CD4-positive, CD25-positive, alpha-beta regulatory T cell (primary cell): Measurements from ENCODE around the gene POMT2. TPM values are rescaled to one million over a fixed set of nuclear protein-coding genes. Genes with fewer than 3 reads are reported as not detected.
"Not testable (repeated sequence)": the region's sequence is repeated elsewhere in the genome, so short reads cannot be mapped to it uniquely, and the experiment has no call there.

ENCODE experiments used
- ATAC-seq, 2 donors: fragments of 150-1000 bp; cut with Tn5 transposase; one replicate each; pipeline ENCODE4 v1.10.0; 2021; ENCODE audit warnings: low read depth in 2 of 2, moderate number of reproducible peaks in 2 of 2, moderate library complexity in 1 of 2
- DNase-seq, 3 donors: peaks; one replicate each; pipeline versions ENCODE4 v3.0.0 to v3.0.0-alpha.2; 2012 to 2022; ENCODE audit warnings: mixed read lengths in 1 of 3
- H3K27ac ChIP-seq: one replicate; pipeline ENCODE4 v1.7.0; 2013; ENCODE audit warnings: mild to moderate bottlenecking, low read length; ENCODE audit not compliant: insufficient read depth, poor library complexity, severe bottlenecking
- H3K27me3 ChIP-seq: one replicate; pipeline ENCODE4 v1.7.0; 2013; ENCODE audit warnings: low read length; ENCODE audit not compliant: control insufficient read depth, insufficient read depth
- H3K36me3 ChIP-seq: one replicate; pipeline ENCODE4 v1.7.0; 2013; ENCODE audit warnings: mild to moderate bottlenecking, low read length, moderate library complexity; ENCODE audit not compliant: control insufficient read depth, insufficient read depth
- H3K4me1 ChIP-seq: 2 replicates; pipeline ENCODE4 v1.7.0; 2013; ENCODE audit warnings: mild to moderate bottlenecking, low read length; ENCODE audit not compliant: insufficient read depth, control insufficient read depth, poor library complexity, severe bottlenecking
- H3K4me3 ChIP-seq: one replicate; pipeline ENCODE4 v1.7.0; 2013; ENCODE audit warnings: low read depth, mild to moderate bottlenecking, low read length, moderate library complexity
- H3K9me3 ChIP-seq, 2 experiments: 1 replicate in 1 of 2; 2 replicates in 1 of 2; pipeline ENCODE4 v1.7.0; 2013; ENCODE audit warnings: low read length in 2 of 2, mild to moderate bottlenecking in 1 of 2, moderate library complexity in 1 of 2; ENCODE audit not compliant: control insufficient read depth in 2 of 2
- H3K27ac Mint-ChIP-seq, 3 donors: one replicate each; pipeline ENCODE4 v1.8.0; 2020 to 2022; ENCODE audit warnings: mild to moderate bottlenecking in 3 of 3, mixed read lengths in 3 of 3, moderate library complexity in 2 of 3
- H3K27me3 Mint-ChIP-seq: one replicate; pipeline ENCODE4 v1.8.0; 2022; ENCODE audit warnings: mild to moderate bottlenecking, mixed read lengths
- H3K36me3 Mint-ChIP-seq: one replicate; pipeline ENCODE4 v1.8.0; 2020; ENCODE audit warnings: mixed read lengths
- H3K4me1 Mint-ChIP-seq, 4 donors: one replicate each; pipeline ENCODE4 v1.8.0; 2020 to 2022; ENCODE audit warnings: mixed read lengths in 4 of 4, mild to moderate bottlenecking in 1 of 4
- H3K4me3 Mint-ChIP-seq, 4 donors: one replicate each; pipeline ENCODE4 v1.8.0; 2020 to 2022; ENCODE audit warnings: mild to moderate bottlenecking in 4 of 4, mixed read lengths in 4 of 4, moderate library complexity in 3 of 4
- H3K9me3 Mint-ChIP-seq, 7 donors: one replicate each; pipeline ENCODE4 v1.8.0; 2020 to 2022; ENCODE audit warnings: mixed read lengths in 7 of 7, mild to moderate bottlenecking in 3 of 7, moderate library complexity in 2 of 7
- polyA plus RNA-seq, 4 donors: library from polyadenylated mRNA; unstranded; fragments of 300-500 nt; fragmentation: Illumina TruSeq; gene quantifications; one replicate each; pipeline ENCODE4 v1.2.3, GENCODE V29; 2021
- total RNA-seq: library from RNA; stranded (reverse); gene quantifications from one replicate; pipeline ENCODE4 v1.2.3, GENCODE V29; 2022

Gene POMT2
- total and polyA plus RNA-seq, 5 donors from 2014 or later: 0.53 to 11.3 (median 1.9) TPM

DNA sequence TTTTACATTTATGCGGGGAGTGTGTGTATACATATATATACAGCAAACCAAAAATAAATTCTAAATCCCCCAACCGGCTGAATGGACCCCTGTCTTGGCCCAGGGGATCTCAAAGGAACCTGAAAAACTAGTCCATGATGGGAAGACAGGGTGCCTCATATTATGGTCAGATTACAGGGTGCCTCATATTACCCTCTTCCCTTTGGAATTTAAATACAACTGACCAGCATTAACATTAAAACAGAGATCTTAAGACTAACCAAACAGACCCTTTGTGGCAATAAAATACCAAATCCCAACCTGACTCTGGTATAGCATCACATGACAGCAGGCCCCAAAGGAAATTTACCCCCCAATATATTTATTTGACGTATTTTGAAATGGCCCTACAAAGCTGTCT, 17.2 kb upstream of the POMT2 start:
- ATAC-seq (no peak), DNase-seq (no peak)
- Histone ChIP-seq H3K4me3 (no peak overlapping the region), H3K4me1 (no peaks in the 10 kb centered on the region), H3K9me3 (no peaks in the 10 kb centered on the region), H3K27ac (no peak overlapping the region), H3K27me3 (no peaks in the 10 kb centered on the region), H3K36me3 (peaks cover 29% of the 10 kb centered on the region)
- peaks cover 0 to 2% (median 1%) of the 10 kb centered on the region in 4 donors for H3K4me1 Mint-ChIP-seq
- H3K27ac Mint-ChIP-seq: peak overlapping the region in 1 of 3 donors; percentile 41
- no peak overlapping the region for H3K4me3 Mint-ChIP-seq
- H3K27me3 Mint-ChIP-seq: no peaks in the 10 kb centered on the region
- no peaks in the 10 kb centered on the region for H3K9me3 Mint-ChIP-seq
- H3K36me3 Mint-ChIP-seq: peaks cover 17% of the 10 kb centered on the region

DNA sequence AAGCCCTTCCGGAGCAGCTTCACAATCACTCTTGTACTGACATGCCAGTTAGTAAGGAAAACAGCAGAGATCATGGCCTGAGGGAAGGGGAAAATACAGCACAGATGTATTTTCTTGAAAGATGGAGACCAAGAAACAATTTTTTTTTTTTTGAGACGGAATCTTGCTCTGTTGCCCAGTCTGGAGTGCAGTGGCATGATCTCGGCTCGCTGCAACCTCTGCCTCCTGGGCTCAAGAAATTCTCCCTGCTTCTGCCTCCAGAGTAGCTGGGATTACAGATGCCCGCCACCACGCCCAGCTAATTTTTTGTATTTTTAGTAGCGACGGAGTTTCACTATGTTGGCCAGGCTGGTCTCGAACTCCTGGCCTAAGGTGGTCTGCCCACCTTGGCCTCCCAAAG, 16.6 kb upstream of the POMT2 start:
- H3K4me3 Mint-ChIP-seq, H3K27me3 ChIP-seq, H3K27ac ChIP-seq, H3K9me3 Mint-ChIP-seq, H3K27me3 Mint-ChIP-seq, H3K4me1 ChIP-seq, DNase-seq, H3K4me3 ChIP-seq, ATAC-seq, H3K9me3 ChIP-seq, H3K4me1 Mint-ChIP-seq: not testable (repeated sequence)
- peak overlapping the region in 1 of 3 donors; percentile 41 for H3K27ac Mint-ChIP-seq
- peaks cover 11% of the 10 kb centered on the region for H3K36me3 Mint-ChIP-seq
- H3K36me3 ChIP-seq: peaks cover 25% of the 10 kb centered on the region

DNA sequence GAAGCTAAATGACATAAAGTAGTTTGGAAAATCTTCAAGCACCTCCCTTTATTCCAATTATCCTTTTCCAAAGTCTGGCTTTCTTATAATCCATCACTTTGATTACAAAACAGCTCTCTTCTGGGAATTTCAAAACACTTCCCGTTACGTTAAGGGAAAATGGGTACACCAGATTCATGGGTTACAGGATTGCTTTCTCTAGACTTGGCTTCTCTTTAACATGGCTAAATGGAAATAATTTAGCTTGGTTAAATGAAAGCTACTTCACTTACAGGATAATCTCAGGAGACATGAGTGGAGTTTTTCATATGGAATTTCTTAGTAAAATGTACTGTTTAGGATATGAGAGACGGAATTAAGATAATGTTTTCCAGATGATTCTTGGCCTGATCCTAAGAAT, 14.9 kb upstream of the POMT2 start:
- H3K4me3 ChIP-seq: no peak overlapping the region
- H3K36me3 ChIP-seq: peaks cover 9% of the 10 kb centered on the region
- H3K27ac ChIP-seq: no peak overlapping the region
- no peaks in the 10 kb centered on the region for H3K9me3 ChIP-seq
- Mint-ChIP-seq H3K9me3 (peaks cover 0 to 5% (median 0%) of the 10 kb centered on the region in 7 donors), H3K4me3 (no peak overlapping the region), H3K36me3 (peaks cover 9% of the 10 kb centered on the region), H3K27ac (peak overlapping the region in 1 of 3 donors; percentile 79), H3K27me3 (no peaks in the 10 kb centered on the region), H3K4me1 (peaks cover 0 to 2% (median 1%) of the 10 kb centered on the region in 4 donors)
- H3K27me3 ChIP-seq: no peaks in the 10 kb centered on the region
- no peak for DNase-seq
- ATAC-seq: no peak
- no peaks in the 10 kb centered on the region for H3K4me1 ChIP-seq

DNA sequence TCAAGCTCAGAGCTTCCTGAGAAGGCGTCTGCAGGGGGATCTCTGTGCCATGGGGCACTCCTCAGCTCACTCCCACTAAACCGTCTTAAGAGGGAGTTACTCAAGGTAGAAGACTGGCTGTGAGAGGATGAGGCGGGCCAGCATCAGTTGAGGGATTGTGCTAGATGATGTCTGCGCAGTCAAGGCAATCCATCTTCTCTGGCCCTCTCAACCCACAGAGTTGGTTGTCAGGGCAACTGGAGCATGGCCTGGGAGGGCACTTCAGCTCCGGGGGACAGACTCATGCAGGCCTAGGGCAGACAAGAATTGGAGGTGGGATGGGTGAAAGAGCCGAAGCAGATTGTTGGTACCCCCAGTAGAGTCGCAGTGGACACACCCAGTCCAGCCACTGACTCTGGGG, 9.2 kb upstream of the POMT2 start:
- Histone ChIP-seq H3K4me3 (no peak overlapping the region), H3K9me3 (no peaks in the 10 kb centered on the region), H3K27me3 (no peaks in the 10 kb centered on the region), H3K4me1 (no peaks in the 10 kb centered on the region), H3K36me3 (no peaks in the 10 kb centered on the region), H3K27ac (no peak overlapping the region)
- H3K4me3 Mint-ChIP-seq: no peak overlapping the region
- H3K27ac Mint-ChIP-seq: peak overlapping the region in 1 of 3 donors; percentile 25
- DNase-seq: no peak
- ATAC-seq: no peak
- peaks cover 0 to 5% (median 0%) of the 10 kb centered on the region in 7 donors for H3K9me3 Mint-ChIP-seq
- H3K36me3 Mint-ChIP-seq: peaks cover 3% of the 10 kb centered on the region
- H3K27me3 Mint-ChIP-seq: no peaks in the 10 kb centered on the region
- H3K4me1 Mint-ChIP-seq: peaks cover 0 to 5% (median 0%) of the 10 kb centered on the region in 4 donors

DNA sequence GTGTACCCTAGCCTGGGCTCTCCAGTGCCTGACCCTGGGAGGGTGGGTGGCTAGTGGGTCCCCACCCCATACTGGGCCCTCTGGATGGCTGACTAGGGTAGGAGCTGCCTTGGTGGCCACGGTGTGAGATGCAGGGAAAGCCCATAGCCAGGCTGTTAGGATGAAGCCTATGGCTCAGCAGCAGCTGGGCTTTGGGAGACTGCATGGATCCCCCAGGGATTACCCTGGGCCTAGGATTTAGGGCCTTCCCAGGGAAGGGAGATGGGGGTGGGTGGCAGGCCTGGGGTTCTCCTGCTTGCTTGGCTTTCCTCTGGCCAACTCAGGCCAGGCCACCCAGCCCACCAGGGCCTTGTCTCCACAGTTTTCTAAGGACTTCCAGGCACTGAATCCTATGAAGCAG, 6.4 kb upstream of the POMT2 start:
- Mint-ChIP-seq H3K27ac (peak overlapping the region in 1 of 3 donors; percentile 6), H3K36me3 (peaks cover 3% of the 10 kb centered on the region), H3K4me3 (no peak overlapping the region), H3K4me1 (peaks cover 2 to 11% (median 6%) of the 10 kb centered on the region in 4 donors), H3K27me3 (no peaks in the 10 kb centered on the region), H3K9me3 (peaks cover 0 to 5% (median 0%) of the 10 kb centered on the region in 7 donors)
- Histone ChIP-seq H3K4me3 (no peak overlapping the region), H3K27me3 (no peaks in the 10 kb centered on the region), H3K27ac (no peak overlapping the region), H3K4me1 (peaks cover 6% of the 10 kb centered on the region), H3K36me3 (no peaks in the 10 kb centered on the region), H3K9me3 (no peaks in the 10 kb centered on the region)
- ATAC-seq (no peak), DNase-seq (no peak)

DNA sequence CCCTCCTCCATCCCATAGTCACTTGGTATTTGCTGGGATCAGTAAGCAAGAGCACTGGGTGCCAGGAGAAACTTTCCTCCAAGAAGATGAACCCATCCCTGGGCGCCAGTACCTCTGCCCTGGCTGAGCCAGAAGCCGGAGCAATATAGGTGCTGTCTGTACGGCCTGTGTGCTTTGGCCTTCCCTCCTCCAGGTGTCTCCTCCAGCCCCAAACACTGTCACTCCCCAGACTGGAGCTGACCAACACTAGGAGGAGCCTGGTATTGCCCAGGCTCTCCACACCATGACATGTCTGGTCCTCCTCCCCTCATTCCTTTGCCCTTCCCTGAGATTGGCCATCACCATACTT, 5.0 kb upstream of the POMT2 start:
- H3K4me3 ChIP-seq: no peak overlapping the region
- no peaks in the 10 kb centered on the region for H3K36me3 Mint-ChIP-seq
- H3K9me3 ChIP-seq: no peaks in the 10 kb centered on the region
- no peaks in the 10 kb centered on the region for H3K9me3 Mint-ChIP-seq
- H3K27ac ChIP-seq: no peak overlapping the region
- no peaks in the 10 kb centered on the region for H3K27me3 Mint-ChIP-seq
- peaks cover 10% of the 10 kb centered on the region for H3K4me1 ChIP-seq
- DNase-seq (no peak), ATAC-seq (no peak)
- peaks cover 5 to 16% (median 12%) of the 10 kb centered on the region in 4 donors for H3K4me1 Mint-ChIP-seq
- H3K36me3 ChIP-seq: no peaks in the 10 kb centered on the region
- H3K27me3 ChIP-seq: no peaks in the 10 kb centered on the region
- no peak overlapping the region for H3K4me3 Mint-ChIP-seq
- no peak overlapping the region for H3K27ac Mint-ChIP-seq

DNA sequence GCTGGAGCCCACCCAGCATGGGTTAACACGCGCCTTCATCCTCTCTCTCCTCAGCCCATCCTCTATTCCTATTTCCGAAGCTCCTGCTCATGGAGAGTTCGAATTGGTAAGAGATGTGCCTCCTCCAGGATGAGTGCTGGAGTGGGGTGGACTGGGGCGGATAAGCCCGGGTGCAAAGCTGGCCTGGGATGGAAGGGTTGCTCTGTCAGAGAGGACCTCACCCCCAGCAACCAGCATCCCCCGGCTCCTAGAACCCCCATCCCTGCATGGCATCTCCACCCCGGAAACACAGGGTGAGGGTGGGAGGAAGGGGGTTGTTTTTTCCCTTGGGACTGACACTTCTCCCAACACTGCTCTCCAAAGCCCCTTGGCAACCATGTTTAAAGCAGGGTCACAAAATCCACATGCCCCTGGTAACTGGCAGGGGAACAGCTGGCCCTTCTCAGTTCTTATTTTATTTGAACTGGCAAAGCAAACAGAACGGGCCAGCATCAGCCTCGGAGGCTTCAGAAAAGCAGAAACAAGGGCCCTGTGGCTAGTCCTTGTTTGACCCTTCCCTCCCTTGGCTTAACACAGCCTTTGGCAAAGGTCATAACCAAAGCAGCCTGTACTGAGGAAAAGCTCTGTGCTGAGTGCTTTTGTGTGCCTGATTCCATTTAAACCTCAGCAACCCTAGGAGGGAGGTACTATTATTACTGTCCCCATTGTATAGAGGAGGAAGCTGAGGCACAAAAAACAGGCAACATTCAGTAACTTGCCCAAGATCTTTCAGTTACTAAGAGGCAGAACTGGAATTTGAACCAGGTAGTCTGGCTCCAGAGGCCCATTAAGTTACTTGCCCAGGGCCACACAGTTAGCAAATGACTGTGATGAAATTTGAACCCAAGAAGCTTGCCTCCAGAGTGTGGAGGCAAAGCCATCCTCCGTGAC, 4.4 kb upstream of the POMT2 start:
- peak overlapping the region in 1 of 4 donors; percentile 21 for H3K4me3 Mint-ChIP-seq
- Histone ChIP-seq H3K36me3 (no peaks in the 10 kb centered on the region), H3K4me3 (no peak overlapping the region), H3K4me1 (peaks cover 10% of the 10 kb centered on the region), H3K27ac (no peak overlapping the region), H3K9me3 (no peaks in the 10 kb centered on the region), H3K27me3 (no peaks in the 10 kb centered on the region)
- peaks cover 5 to 17% (median 13%) of the 10 kb centered on the region in 4 donors for H3K4me1 Mint-ChIP-seq
- H3K27me3 Mint-ChIP-seq: no peaks in the 10 kb centered on the region
- ATAC-seq: no peak
- H3K36me3 Mint-ChIP-seq: no peaks in the 10 kb centered on the region
- DNase-seq: no peak
- no peaks in the 10 kb centered on the region for H3K9me3 Mint-ChIP-seq
- H3K27ac Mint-ChIP-seq: no peak overlapping the region

DNA sequence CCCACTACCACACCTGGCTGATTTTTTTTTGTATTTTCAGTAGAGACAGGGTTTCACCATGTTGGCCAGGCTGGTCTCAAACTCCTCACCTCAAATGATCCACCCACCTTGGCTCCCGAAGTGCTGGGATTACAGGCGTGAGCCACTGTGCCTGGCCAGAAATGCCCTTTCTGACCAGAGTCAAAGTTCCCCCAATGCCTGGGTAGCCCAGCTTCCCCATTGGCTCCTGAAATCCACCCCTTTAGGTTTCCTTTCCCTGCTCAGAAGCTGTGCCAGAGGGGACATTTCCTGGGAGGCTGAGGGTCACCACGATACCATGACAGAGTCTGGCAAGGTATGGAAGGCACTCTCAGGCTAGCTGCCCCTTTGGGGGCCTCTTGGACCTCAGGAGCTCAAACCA, 3.6 kb upstream of the POMT2 start:
- no peak overlapping the region for H3K27ac Mint-ChIP-seq
- Histone ChIP-seq H3K4me1 (peaks cover 15% of the 10 kb centered on the region), H3K9me3 (no peaks in the 10 kb centered on the region), H3K27me3 (no peaks in the 10 kb centered on the region), H3K36me3 (no peaks in the 10 kb centered on the region), H3K27ac (no peak overlapping the region), H3K4me3 (no peak overlapping the region)
- no peak for DNase-seq
- H3K4me1 Mint-ChIP-seq: peaks cover 5 to 21% (median 16%) of the 10 kb centered on the region in 4 donors
- no peaks in the 10 kb centered on the region for H3K27me3 Mint-ChIP-seq
- H3K36me3 Mint-ChIP-seq: no peaks in the 10 kb centered on the region
- ATAC-seq: no peak
- H3K4me3 Mint-ChIP-seq: no peak overlapping the region
- no peaks in the 10 kb centered on the region for H3K9me3 Mint-ChIP-seq
